ENCODE results near the gene CACNA2D4.
"Not testable (repeated sequence)": the region's sequence is repeated elsewhere in the genome, so short reads cannot be mapped to it uniquely, and the experiment has no call there.

The CACNA2D4 gene, protein sequence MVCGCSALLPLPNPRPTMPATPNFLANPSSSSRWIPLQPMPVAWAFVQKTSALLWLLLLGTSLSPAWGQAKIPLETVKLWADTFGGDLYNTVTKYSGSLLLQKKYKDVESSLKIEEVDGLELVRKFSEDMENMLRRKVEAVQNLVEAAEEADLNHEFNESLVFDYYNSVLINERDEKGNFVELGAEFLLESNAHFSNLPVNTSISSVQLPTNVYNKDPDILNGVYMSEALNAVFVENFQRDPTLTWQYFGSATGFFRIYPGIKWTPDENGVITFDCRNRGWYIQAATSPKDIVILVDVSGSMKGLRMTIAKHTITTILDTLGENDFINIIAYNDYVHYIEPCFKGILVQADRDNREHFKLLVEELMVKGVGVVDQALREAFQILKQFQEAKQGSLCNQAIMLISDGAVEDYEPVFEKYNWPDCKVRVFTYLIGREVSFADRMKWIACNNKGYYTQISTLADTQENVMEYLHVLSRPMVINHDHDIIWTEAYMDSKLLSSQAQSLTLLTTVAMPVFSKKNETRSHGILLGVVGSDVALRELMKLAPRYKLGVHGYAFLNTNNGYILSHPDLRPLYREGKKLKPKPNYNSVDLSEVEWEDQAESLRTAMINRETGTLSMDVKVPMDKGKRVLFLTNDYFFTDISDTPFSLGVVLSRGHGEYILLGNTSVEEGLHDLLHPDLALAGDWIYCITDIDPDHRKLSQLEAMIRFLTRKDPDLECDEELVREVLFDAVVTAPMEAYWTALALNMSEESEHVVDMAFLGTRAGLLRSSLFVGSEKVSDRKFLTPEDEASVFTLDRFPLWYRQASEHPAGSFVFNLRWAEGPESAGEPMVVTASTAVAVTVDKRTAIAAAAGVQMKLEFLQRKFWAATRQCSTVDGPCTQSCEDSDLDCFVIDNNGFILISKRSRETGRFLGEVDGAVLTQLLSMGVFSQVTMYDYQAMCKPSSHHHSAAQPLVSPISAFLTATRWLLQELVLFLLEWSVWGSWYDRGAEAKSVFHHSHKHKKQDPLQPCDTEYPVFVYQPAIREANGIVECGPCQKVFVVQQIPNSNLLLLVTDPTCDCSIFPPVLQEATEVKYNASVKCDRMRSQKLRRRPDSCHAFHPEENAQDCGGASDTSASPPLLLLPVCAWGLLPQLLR

DNA sequence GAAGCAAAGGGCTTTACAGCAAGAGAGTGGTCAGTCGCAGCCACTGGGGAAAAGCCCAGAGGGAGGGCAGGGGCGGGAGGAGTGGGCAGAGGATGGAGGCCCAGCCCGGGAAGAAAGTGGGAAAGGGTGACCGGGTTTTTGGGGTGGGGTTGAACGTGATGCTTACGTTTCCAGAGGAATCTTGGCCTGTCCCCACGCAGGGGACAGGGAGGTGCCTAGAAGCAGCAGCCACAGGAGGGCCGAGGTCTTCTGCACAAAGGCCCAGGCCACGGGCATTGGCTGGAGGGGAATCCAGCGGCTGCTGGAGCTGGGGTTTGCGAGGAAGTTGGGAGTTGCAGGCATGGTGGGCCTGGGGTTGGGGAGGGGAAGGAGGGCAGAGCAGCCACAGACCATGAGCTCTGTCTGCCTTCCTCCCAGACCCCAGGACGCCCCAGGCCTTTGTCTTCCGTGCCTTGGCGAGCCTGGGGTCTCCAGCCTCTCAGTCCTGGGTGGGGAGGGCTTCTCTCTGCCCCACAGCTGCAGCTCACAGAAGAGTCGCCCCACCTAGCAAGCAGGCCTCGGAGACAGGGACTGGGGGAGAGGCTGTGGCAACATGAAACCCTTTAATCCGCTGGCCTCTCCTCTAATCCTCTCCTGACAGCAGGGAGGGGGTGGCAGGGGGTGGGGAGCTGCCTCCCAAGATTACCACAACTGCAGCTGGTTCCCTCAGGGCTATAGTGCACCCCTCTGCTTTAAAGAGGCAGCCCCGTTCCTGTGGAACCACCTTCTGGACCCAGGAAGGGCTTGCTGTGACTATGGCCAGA is at the start of gene CACNA2D4:
Gene CACNA2D4 (minus strand): TSS at position 572 of the 803 bp plus-strand sequence. CDS start 179 bp downstream, at position 393.
- DNase-seq (ENCODE audit: low spot score) = no peak

DNA sequence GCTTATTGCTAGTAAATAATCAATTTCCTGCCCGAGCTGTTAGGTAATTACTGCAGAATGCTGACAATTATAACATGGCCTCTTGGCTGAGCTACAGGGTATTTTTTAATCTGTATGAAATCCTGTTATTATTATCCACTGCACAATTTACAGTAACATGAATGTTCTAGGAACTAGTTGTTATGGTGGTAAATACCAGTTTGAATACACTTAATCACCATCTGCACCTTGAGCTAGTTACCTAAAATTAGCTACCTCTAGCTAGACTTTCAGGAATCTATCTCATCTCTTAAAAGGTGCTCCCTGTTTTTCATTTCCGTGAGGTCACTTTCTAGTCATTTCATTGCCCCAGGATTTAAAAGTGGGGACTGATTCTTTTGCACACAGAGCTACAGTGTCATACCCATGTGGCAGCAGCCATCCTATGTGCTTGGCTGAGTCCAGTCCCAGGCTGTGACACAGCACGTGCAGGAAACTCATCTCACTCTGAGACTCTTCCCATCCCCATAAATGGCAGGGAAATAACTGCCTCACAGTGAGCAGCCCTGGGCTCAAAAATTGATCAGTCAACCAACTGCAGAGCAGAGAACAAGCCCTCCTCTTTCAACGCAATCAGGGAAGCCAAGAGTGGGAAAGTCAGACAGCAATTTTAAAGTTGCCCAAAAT is 48.2 kb upstream of the CACNA2D4 start:
- no peak for DNase-seq (ENCODE audit: low spot score)

DNA sequence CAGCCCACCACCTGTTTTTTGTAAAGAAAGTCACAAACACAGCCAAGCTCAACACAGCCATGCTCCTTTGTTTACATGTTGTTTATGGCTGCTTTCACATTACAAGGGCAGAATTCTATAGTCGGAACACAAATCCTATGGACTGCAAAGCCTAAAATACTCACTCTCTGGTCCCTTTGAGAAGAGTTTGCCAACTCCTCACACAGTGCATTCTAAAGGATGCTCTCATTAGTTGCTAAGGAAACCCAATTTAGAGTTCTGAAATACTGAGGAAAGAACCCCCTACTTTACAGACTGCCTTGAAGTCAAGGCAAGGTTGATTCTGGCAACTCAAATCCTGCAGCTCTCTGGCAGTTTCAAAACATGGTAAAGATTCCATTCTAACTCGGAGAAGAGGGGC is 47.5 kb upstream of the CACNA2D4 start:
- DNase-seq (ENCODE audit: low spot score) = no peak

DNA sequence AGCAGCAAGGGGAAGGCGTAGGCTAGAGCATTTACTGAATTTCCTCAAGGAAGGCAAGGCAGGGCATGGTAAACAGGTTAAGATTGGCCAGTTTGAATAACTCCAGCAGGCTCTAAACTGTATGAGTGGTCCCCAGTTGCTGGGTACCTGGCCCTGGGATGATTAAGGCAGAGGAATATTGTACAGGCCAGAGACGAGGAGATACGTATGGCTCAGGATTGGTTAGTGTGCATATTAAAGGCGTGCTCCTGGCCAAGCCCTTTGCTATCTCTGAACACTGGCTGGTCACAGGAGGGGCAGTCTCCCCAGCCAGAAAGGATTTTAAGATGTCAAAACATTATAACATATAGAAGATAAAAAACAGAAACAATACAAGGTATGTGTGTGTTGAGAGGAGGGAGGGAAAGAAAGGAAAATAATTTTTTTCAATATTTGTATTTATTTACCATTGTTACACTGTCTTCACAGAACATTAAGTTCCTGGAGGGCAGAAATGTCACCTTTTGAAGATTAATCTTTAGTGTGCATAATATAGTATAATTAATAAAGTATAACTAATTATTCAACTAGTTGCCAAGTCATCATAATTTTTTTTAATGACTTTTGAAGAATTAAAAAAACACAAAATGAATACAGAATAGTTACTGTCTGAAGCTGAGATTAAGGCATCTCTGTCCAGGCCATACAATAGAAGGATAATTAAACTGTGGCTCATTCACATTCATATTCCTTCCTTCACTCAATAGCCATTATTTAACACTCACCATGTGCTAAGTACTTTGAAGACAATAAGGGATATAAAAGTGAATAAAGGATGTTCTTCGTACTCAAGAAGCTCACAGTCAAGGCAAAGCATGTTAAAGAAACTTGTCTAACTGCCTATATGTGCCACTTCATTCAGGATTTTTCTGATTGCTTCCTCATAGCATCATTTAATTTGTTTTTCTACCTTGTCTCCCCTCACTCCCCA is 43.9 kb upstream of the CACNA2D4 start:
- no peak for DNase-seq (ENCODE audit: low spot score)

DNA sequence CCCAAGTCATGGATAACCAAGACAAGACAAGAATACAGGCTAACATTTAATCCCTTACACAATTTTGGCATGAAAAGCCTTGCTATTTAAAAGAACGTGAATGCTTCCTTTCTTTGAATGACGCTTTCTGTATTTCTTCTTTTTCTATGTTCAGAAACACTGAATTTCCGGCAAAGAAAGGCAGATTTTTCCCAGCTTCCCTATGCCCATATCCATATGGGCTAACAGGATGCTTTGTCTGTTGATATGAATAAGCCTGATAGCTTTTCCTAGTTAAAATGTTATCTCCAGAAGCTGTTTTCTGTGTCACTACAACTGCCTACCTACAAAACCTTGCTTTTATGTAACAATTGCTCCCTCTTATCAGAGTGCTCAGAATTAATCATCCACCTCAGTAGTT is 38.3 kb upstream of the CACNA2D4 start:
- no peak for DNase-seq (ENCODE audit: low spot score)

DNA sequence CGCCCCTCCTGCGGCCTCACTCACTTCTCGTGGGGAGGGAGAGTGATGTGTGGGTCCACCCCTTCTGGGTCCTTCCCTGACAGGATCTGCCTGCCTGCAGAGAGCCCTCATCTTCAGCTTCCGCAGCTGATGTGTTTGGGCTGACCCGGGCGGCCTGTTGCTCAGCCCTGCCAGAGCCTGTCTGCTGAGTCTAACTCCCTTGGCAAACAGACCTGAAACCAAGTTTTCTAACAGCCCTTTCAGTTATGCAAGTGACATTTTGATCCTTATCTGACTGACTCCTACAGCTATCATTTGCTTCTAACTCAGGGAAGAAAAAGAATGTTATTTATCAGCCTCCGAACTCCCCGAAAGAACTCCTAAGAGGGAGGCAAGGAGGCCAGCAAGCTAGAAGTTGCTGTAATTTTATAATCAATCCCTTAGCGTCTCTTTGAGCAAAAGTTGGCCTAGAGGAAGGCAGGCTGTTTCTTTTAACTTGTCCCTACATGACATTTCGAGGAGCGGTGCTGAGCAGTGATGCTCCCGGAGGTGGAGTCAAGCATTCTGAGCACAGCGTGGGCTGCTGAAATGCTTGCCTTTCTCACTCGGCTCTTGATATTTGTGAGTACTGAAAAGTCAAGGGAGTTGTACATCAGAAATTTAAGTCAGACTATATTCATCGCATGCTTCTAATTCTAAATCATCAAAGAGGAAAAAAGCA is 31.5 kb upstream of the CACNA2D4 start:
- peak; percentile 86 for DNase-seq (ENCODE audit: low spot score)

DNA sequence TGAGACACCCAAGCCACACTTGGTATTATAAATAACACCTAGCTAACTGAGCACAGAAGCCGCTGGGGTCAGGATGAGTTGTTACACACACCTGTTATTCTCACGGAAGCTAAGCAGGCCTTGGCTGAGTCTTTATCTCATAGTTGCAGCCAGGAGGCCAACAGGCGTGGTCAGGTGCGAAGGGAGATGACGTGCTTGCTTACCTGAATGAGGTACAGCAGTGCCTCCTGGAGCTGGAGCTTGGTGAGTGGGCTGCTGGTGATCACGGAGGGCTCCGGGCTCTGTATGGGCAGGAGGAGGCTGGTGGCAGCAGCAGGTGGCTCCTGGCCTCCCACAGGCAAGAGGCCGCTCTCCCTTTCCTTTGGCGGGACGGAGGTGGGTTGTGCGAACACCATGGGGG is 30.4 kb upstream of the CACNA2D4 start:
- DNase-seq (ENCODE audit: low spot score) = no peak

DNA sequence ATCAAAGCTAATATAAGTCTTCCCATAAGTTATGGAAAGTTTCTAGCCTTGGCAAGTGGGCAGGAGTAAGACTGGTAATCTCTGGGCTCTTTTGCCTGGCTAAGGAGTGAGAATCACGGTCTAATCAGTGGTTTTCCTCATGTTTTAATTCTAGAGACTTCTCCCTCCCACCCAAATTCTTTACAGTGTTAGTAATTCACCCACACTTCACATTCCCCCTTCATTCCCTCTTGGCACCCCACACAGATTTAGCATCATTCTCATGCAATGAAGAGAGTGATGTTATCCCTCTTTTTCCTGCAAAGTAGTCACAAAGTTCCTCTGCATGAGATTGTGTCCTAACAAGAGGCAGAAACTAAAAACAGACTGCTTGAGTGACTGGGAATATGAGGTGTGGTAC is 28.6 kb upstream of the CACNA2D4 start:
- no peak for DNase-seq (ENCODE audit: low spot score)

DNA sequence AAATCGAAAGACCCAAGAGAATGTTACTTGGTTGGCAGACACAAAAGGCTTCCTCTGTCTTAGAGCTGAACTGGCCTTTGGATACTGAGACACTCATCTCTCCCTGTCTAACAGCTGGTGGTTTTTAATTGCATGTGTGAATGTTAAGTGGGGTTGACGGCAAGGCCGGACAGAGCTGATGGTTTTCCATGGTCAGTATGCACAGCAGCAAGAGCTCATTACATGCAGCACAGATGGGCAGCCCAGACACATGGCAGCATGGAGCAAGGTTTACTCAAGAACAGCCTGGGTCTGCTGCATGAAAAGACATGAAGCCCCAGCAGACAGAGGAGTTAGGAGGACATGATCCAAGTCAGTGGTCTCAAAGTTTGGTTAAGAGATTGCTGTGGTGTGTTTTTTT is 27.8 kb upstream of the CACNA2D4 start:
- DNase-seq (ENCODE audit: low spot score) = no peak

DNA sequence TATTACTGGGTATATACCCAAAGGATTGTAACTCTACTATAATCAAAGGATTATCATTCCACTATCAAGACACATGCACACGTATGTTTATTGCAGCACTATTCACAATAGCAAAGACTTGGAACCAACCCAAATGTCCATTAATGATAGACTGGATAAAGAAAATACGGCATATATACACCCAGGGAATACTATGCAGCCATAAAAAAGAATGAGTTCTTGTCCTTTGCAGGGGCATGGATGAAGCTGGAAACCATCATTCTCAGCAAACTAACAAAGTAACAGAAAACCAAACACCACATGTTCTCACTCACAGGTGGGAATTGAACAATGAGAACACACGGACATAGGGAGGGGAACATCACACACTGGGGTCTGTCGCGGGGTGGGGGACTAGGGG is 27.1 kb upstream of the CACNA2D4 start:
- not testable (repeated sequence) for DNase-seq (ENCODE audit: low spot score)

DNA sequence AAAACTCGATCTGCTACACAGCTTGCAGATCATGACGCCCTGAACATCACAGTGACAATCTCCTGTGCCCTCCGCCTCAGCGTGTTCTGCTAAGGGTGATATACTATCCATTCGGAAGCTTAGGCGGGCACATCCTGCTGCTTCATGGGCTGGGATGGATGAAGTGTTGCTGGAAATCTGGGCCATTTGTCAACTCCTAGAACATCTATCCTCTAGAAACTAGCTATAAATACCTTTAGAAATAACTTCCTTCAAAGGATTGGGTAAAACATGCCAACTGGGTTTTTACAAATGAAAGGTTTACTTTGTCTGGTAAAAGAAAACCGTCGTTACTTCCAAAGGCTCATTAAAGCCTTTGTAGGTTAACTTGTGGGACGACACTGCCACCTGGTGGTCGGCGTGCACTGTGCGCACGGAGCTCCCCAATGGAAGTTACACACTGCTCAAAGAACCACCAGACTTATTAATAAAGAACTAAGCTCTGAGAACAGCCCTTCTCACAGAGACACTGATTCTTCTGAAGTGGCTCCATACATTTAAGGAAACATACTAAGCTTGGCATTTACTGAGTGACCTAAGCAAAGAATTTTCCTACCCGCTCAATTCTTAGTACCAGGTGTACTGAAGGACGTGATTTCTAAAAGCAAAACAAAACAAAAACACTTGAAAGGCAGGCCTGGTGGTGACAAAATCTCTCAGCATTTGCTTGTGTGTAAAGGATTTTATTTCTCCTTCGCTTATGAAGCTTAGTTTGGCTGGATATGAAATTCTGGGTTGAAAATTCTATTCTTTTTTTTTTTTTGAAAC is 21.6 kb upstream of the CACNA2D4 start:
- peak; percentile 88 for DNase-seq (ENCODE audit: low spot score)

DNA sequence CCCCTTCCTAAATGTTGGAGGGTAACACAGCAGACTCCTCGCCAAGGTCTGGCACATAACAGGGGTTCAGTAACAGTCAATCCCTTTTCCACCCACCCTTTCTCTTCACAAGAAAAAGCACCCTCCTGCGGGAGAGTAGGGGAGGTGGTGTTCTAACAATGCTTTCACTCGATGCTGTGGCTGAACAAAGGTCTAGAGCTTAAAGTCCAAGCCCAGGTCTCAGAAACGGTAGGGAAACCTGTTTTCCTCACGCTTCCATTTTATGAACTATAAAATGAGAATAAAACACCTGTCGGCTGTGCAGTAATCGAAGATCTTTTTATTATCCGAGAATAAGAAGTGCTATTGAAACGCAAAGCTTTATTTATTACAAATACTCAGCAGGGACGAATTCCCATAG is 20.9 kb upstream of the CACNA2D4 start:
- no peak for DNase-seq (ENCODE audit: low spot score)

DNA sequence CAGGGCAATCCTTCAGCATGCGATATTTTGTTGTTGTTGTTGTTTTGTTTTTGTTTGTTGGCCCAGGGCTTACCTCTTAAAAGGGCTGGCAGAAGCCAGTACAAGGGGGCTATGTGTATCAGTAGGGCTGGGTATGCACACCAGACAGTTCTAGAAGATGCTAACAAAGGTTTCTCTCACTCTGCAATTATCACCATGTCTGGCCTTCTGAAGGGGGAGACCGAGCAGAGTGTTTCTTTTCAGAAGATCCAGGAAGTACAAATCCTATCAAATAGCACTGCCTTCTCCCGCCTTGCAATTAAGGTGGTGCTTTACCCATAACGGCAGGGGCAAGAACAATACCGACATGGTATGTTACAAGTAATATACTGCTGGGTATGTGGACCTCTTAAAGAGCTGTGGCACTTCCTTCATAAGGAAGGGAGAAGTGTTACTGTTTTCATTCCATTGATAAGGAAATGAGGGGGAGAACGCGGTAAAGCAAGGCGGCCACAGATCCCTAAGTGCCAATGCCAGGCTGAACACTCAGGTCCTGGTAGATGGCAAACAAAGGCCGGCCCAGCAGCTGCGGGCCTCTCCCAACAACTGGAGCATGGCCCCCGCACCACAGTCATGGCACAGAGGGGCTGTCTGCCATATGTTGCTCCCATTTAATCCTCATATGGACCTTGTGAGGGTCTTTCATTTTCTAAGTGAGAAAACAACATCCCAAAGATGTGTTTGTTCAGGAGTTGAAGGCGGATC is 19.2 kb upstream of the CACNA2D4 start:
- no peak for DNase-seq (ENCODE audit: low spot score)

DNA sequence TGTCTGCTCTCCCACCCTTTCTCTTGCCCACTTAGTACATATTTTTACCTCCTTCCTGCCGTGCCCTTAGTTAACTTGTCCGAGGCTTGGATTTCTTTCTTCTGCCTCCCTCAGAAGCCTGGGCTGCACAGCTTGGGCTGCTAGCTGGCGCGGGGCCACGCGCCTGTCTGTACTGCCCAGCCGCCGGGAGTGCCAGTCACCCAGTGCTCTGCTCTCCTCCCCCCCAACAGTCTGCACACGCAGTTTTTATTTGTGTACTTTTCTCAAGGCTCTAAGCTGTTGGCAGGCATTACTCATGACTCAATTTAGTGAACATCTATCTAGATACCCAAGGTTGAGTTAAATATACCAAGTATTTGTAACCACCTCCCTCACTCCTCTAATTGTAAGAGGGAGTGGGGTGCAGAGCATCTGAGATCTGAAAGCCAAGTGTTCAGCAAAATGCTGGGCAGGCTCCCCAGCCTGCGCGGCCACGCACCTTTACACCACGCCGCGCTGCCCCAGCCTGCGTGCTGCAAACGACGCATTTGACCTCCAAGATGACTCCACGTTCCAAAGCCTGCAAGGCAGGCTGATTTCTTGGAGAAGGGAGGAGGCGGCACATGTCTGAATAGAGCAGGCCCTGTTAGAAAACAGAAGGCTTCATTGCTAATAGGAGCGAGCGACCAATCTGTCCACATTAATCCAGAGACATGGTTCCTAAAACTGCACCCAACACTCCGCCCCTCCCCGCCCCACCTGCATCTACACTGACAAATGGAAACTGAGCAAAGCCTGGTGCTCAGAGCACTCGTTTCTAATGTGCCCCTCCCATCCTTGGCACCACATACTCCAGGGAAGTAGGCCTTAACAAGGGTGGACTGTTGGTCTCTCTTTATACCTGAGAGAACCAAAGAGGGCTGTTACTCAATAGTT is 18.2 kb upstream of the CACNA2D4 start:
- DNase-seq (ENCODE audit: low spot score) = peak; percentile 92

DNA sequence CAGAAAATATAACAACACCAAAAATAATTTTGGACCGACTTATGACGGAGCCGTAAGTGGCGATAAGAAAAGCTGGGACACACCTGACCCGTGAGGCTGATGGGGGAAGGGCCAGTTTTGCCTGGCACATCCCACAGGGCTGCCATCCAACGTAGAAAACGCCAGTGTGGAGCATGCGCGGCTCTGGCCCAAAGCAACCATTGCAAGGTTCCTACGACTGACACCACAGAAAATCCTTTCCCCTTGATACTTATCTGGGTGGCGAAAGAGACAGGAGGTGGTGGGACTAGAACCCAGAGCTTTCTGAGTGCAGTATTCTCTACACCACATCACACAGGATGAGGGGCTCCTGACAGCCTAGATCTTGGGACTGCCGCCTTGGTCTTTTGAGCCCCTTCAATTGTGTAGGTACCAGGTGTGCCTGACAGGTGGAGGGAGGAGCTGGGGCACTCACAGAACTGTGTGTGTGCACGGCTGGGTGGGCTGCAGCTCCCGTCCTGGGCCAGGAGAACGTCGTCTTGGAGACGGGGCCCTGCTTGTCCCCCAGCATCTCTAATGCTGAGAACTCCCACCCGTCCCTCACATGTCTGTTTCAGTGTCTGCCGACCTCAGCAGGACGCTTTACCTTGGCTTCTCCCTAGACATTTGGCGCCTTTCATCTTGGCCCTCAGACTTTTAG is 17.4 kb upstream of the CACNA2D4 start:
- peak; percentile 71 for DNase-seq (ENCODE audit: low spot score)

DNA sequence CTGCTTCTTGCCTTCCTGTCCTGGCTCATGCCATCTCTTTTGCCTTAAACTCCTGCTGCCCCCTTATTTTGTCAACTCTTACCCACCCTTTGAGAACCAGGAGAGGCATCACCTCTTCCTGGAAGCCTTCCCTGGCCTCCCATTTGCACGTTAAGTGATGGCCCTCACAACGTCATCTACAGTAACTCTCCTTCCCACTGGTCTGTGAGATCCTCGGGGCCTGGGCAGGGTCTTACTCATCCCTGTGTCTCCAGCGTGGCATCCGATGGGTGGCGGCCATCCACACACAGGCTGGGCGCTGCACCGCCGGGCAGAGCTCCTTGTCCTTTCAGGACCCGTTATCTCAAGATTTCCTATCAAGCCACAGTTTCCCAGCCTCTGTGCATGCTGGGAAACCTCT is 16.8 kb upstream of the CACNA2D4 start:
- no peak for DNase-seq (ENCODE audit: low spot score)
